ENCODE data around the gene CDC42BPG. TPM values are rescaled to one million over a fixed set of nuclear protein-coding genes. Genes with fewer than 3 reads are reported as not detected.

CDC42BPG gene
- total and polyA plus RNA-seq, 2 of the 8 experiments (the other 6 are each of a cell fraction or from before 2014, with no cell fraction given): 3.7 to 10.6 TPM

DNA sequence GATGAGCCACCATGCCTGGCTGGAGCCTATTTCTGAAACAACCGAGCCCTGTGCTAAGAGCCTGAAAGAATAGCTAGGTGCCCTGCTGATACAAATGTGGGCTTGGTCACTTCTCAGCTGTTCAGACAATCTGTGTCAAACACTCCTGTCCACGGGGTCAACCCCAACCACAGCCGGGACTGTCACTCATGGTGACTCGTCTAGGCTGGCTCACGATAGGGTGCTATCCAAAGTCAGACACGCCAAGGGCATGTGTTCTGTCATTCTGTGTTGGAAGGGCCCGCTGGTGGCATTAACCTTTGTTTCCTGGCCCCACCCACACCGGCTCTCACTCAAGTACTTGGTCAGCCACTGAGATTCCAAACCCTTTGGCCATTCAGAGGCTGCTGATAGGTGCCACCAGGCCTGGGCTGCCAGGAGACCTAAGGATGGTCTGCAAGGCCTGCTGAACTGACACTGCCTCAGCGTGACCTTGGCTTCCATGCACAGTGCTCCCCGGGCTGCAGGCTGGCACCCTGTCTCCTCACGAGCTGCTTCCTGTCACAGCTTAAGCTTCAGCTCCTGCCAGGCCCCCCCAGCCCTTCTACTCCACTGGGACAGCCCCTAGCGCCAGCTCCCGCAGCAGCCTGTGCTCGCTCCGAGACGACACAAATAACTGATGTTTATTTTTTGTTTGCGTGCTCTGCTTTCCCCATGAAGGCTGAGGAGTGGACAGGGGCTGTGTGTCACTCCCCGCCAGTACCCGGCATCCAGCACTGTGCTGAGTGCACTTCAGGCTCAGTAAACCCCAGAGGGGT lies 14.2 kb upstream of the CDC42BPG start (continued):
- TF ChIP-seq, protein P1, sequence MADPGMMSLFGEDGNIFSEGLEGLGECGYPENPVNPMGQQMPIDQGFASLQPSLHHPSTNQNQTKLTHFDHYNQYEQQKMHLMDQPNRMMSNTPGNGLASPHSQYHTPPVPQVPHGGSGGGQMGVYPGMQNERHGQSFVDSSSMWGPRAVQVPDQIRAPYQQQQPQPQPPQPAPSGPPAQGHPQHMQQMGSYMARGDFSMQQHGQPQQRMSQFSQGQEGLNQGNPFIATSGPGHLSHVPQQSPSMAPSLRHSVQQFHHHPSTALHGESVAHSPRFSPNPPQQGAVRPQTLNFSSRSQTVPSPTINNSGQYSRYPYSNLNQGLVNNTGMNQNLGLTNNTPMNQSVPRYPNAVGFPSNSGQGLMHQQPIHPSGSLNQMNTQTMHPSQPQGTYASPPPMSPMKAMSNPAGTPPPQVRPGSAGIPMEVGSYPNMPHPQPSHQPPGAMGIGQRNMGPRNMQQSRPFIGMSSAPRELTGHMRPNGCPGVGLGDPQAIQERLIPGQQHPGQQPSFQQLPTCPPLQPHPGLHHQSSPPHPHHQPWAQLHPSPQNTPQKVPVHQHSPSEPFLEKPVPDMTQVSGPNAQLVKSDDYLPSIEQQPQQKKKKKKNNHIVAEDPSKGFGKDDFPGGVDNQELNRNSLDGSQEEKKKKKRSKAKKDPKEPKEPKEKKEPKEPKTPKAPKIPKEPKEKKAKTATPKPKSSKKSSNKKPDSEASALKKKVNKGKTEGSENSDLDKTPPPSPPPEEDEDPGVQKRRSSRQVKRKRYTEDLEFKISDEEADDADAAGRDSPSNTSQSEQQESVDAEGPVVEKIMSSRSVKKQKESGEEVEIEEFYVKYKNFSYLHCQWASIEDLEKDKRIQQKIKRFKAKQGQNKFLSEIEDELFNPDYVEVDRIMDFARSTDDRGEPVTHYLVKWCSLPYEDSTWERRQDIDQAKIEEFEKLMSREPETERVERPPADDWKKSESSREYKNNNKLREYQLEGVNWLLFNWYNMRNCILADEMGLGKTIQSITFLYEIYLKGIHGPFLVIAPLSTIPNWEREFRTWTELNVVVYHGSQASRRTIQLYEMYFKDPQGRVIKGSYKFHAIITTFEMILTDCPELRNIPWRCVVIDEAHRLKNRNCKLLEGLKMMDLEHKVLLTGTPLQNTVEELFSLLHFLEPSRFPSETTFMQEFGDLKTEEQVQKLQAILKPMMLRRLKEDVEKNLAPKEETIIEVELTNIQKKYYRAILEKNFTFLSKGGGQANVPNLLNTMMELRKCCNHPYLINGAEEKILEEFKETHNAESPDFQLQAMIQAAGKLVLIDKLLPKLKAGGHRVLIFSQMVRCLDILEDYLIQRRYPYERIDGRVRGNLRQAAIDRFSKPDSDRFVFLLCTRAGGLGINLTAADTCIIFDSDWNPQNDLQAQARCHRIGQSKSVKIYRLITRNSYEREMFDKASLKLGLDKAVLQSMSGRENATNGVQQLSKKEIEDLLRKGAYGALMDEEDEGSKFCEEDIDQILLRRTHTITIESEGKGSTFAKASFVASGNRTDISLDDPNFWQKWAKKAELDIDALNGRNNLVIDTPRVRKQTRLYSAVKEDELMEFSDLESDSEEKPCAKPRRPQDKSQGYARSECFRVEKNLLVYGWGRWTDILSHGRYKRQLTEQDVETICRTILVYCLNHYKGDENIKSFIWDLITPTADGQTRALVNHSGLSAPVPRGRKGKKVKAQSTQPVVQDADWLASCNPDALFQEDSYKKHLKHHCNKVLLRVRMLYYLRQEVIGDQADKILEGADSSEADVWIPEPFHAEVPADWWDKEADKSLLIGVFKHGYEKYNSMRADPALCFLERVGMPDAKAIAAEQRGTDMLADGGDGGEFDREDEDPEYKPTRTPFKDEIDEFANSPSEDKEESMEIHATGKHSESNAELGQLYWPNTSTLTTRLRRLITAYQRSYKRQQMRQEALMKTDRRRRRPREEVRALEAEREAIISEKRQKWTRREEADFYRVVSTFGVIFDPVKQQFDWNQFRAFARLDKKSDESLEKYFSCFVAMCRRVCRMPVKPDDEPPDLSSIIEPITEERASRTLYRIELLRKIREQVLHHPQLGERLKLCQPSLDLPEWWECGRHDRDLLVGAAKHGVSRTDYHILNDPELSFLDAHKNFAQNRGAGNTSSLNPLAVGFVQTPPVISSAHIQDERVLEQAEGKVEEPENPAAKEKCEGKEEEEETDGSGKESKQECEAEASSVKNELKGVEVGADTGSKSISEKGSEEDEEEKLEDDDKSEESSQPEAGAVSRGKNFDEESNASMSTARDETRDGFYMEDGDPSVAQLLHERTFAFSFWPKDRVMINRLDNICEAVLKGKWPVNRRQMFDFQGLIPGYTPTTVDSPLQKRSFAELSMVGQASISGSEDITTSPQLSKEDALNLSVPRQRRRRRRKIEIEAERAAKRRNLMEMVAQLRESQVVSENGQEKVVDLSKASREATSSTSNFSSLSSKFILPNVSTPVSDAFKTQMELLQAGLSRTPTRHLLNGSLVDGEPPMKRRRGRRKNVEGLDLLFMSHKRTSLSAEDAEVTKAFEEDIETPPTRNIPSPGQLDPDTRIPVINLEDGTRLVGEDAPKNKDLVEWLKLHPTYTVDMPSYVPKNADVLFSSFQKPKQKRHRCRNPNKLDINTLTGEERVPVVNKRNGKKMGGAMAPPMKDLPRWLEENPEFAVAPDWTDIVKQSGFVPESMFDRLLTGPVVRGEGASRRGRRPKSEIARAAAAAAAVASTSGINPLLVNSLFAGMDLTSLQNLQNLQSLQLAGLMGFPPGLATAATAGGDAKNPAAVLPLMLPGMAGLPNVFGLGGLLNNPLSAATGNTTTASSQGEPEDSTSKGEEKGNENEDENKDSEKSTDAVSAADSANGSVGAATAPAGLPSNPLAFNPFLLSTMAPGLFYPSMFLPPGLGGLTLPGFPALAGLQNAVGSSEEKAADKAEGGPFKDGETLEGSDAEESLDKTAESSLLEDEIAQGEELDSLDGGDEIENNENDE (IDR thresholded peaks at IDR 0.05; ENCODE audit: insufficient replicate concordance, low read length): no peak
- TF ChIP-seq JUND (IDR thresholded peaks at IDR 0.05; ENCODE audit: low read length) (no peak), NRF1 (IDR thresholded peaks at IDR 0.05; ENCODE audit: low read depth, low read length) (no peak), RBBP5 (IDR thresholded peaks at IDR 0.05; ENCODE audit: borderline replicate concordance, low read depth, low read length) (no peak), ASH2L (IDR thresholded peaks at IDR 0.05; ENCODE audit: low read length) (no peak), RNF2 (IDR thresholded peaks at IDR 0.05; ENCODE audit: borderline replicate concordance, low read depth, low read length, missing control alignments, poor library complexity, severe bottlenecking) (no peak), HDAC6 (IDR thresholded peaks at IDR 0.05; ENCODE audit: low read depth, low read length) (no peak), RXRA (IDR thresholded peaks at IDR 0.05; ENCODE audit: insufficient read depth, low read depth, low read length) (no peak), SP4 (IDR thresholded peaks at IDR 0.05; ENCODE audit: low read length) (no peak), YY1 (IDR thresholded peaks at IDR 0.05; ENCODE audit: low read depth, low read length) (no peak), TEAD4 (IDR thresholded peaks at IDR 0.05; ENCODE audit: low read depth, low read length) (no peak)
